Measurements from ENCODE around the gene XPNPEP3.

- TF ChIP-seq FOS (IDR thresholded peaks at IDR 0.05; ENCODE audit: low read depth, low read length) (no peak), POLR2A (IDR thresholded peaks at IDR 0.05; ENCODE audit: low read depth, low read length) (no peak), USF2 (IDR thresholded peaks at IDR 0.05; ENCODE audit: low read depth, low read length) (no peak), CTCF (conservative IDR thresholded peaks at IDR 0.05; ENCODE audit: low read depth, low read length) (no peak), RAD21 (IDR thresholded peaks at IDR 0.05; ENCODE audit: low read length) (no peak), SMC3 (IDR thresholded peaks at IDR 0.05; ENCODE audit: low read depth, low read length) (no peak), MXI1 (IDR thresholded peaks at IDR 0.05; ENCODE audit: borderline replicate concordance, low read depth, low read length) (no peak), BHLHE40 (IDR thresholded peaks at IDR 0.05; ENCODE audit: low read depth, low read length) (no peak), NFE2L2 (IDR thresholded peaks at IDR 0.05; ENCODE audit: low read depth, low read length) (no peak), MAFK (IDR thresholded peaks at IDR 0.05; ENCODE audit: low read depth, low read length) (no peak), RFX5 (IDR thresholded peaks at IDR 0.05; ENCODE audit: low read depth, low read length) (no peak), CHD1 (IDR thresholded peaks at IDR 0.05; ENCODE audit: low read depth, low read length) (no peak), MAZ (IDR thresholded peaks at IDR 0.05; ENCODE audit: borderline replicate concordance, low read depth, low read length) (no peak), RCOR1 (IDR thresholded peaks at IDR 0.05; ENCODE audit: insufficient replicate concordance, low read length) (no peak)
These were observed 122.9 kb downstream of the XPNPEP3 start for GRCh38 chr22:40979871-40980270.
